Transverse colon (tissue), 4 donors: ENCODE data around the gene MBOAT7.

Source experiments
- POLR2AphosphoS5 ChIP-seq, 3 donors: sonication (generic); formaldehyde crosslinking; IDR thresholded peaks; one replicate each; pipeline ENCODE4 v1.6.1; 2016; ENCODE audit warnings: antibody characterized with exemption in 3 of 3
- TF ChIP-seq, protein P1 (sequence below), 5 experiments: fragments of 200-600 bp in 3 of 5; fragments of 450-650 bp in 2 of 5; sonication (generic) in 3 of 5; IDR thresholded peaks; 1 replicate in 2 of 5; 2 replicates in 3 of 5; pipeline ENCODE4 v1.5.1; 2016 to 2017; ENCODE audit warnings: antibody characterized with exemption in 5 of 5, inconsistent platforms in 3 of 5, mild to moderate bottlenecking in 2 of 5, moderate library complexity in 1 of 5

DNA sequence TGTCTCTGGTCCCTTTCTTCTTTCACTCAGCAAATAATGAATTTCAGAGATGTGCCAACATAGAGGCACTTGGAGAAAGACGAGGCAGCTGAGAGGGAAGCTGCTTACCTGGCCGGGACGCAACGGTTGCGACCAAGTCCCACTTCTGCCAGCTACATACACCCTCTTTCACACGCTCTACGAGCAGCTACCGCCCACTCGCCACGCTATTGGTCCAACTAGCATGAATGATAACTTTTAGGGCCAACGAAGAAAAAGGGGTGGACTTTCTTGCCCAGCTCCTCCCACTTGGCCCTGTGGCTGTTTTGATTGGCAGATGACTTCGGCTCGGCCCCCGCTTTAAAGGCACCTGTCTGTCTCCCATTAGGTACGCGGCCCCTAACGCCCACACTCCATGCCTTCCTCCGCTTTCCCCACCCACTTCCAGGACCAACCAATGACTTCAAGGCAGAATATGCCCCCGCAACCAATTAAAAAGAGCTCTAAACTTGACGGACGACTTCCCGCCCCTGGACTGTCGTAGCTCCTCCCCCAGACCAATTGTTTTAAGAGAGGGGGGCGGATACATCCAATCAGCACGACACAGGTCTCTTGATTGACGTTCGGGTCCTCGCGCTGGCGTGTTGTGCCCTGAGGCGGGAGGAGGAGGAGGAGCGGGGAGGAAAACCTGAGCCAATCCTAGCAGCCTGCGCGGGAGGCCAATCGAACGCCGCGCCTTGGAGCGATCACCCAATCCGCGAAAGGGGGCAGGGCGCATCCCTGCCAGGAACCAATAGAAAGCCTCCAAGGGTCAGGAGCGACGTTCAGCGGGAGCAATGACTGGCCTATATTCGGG, 52.3 kb downstream of the MBOAT7 start:
- TF ChIP-seq, protein P1, sequence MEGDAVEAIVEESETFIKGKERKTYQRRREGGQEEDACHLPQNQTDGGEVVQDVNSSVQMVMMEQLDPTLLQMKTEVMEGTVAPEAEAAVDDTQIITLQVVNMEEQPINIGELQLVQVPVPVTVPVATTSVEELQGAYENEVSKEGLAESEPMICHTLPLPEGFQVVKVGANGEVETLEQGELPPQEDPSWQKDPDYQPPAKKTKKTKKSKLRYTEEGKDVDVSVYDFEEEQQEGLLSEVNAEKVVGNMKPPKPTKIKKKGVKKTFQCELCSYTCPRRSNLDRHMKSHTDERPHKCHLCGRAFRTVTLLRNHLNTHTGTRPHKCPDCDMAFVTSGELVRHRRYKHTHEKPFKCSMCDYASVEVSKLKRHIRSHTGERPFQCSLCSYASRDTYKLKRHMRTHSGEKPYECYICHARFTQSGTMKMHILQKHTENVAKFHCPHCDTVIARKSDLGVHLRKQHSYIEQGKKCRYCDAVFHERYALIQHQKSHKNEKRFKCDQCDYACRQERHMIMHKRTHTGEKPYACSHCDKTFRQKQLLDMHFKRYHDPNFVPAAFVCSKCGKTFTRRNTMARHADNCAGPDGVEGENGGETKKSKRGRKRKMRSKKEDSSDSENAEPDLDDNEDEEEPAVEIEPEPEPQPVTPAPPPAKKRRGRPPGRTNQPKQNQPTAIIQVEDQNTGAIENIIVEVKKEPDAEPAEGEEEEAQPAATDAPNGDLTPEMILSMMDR (IDR thresholded peaks at IDR 0.05): no peak
- TF ChIP-seq POLR2AphosphoS5 (IDR thresholded peaks at IDR 0.05): peak; percentile 86 to 93 (median 90)
